CD4-positive, alpha-beta T cell treated with Interleukin-2 at 100 ng/mL for 4 hours (primary cell): ENCODE results near the gene UMOD.

Source experiments
- DNase-seq: peaks from one replicate; pipeline ENCODE4 v3.0.0-alpha.2; 2020; ENCODE audit warnings: low spot score

Gene UMOD

GRCh38 chr16:20352615-20353014 is at the start of gene UMOD:
Gene UMOD, minus strand, starts transcription at chr16:20352715. Its CDS starts 1,978 bp downstream, at chr16:20350737.
- DNase-seq = no peak

GRCh38 chr16:20401475-20402016 is 49.0 kb upstream of the UMOD start:
- DNase-seq = no peak

- DNase-seq = no peak
These were observed 48.6 kb upstream of the UMOD start for GRCh38 chr16:20401066-20401465.

- DNase-seq = no peak
These were observed 46.7 kb upstream of the UMOD start for GRCh38 chr16:20399185-20399584.

- DNase-seq = no peak
These were observed 46.1 kb upstream of the UMOD start for GRCh38 chr16:20398603-20399002.

GRCh38 chr16:20397468-20398074 is 45.1 kb upstream of the UMOD start:
- no peak for DNase-seq

GRCh38 chr16:20396846-20397467 is 44.4 kb upstream of the UMOD start:
- DNase-seq = no peak

GRCh38 chr16:20395946-20396345 is 43.4 kb upstream of the UMOD start:
- DNase-seq = no peak

GRCh38 chr16:20393801-20394577 is 41.5 kb upstream of the UMOD start:
- DNase-seq = no peak

- no peak for DNase-seq
These were observed 38.5 kb upstream of the UMOD start for GRCh38 chr16:20391045-20391444.

- DNase-seq = no peak
These were observed 36.3 kb upstream of the UMOD start for GRCh38 chr16:20388854-20389253.

- no peak for DNase-seq
These were observed 35.5 kb upstream of the UMOD start for GRCh38 chr16:20387978-20388377.

GRCh38 chr16:20385844-20386832 is 33.6 kb upstream of the UMOD start:
- DNase-seq = peak; percentile 40

GRCh38 chr16:20383106-20384029 is 30.9 kb upstream of the UMOD start:
- DNase-seq = peak; percentile 43

GRCh38 chr16:20382202-20382948 is 29.9 kb upstream of the UMOD start:
- DNase-seq = no peak

- no peak for DNase-seq
These were observed 28.3 kb upstream of the UMOD start for GRCh38 chr16:20380782-20381181.

GRCh38 chr16:20377181-20377580 is 24.7 kb upstream of the UMOD start:
- no peak for DNase-seq

GRCh38 chr16:20372701-20373100 is 20.2 kb upstream of the UMOD start:
- no peak for DNase-seq

GRCh38 chr16:20369452-20370054 is 17.0 kb upstream of the UMOD start:
- no peak for DNase-seq
